Hypothalamus (tissue), 51 donors: ENCODE measurements around the gene OTOF.

Experiments used
- DNase-seq, 51 donors: peaks; one replicate each; lab custom pipeline; 2025; lab: John Stamatoyannopoulos, UW

The OTOF gene

DNA sequence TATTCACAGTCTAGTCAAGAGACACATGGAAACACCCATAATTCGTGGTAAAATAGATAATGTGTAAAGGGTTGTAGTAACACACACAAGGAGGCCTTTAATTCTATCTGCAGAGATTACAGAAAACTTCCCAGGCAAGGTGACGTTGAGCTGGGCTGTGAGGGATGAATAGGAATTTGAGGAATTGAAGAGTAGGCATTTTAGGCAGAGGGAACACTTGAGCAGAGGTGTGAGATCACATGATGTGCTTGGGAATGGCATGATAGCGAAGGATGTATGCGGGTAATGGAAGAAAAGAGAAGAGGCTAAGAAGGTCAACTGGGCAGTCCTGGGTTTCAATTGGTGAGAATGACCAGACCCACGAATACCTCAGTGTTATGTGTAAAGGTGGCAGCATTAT, 56.0 kb downstream of the OTOF start:
- DNase-seq: no peak

DNA sequence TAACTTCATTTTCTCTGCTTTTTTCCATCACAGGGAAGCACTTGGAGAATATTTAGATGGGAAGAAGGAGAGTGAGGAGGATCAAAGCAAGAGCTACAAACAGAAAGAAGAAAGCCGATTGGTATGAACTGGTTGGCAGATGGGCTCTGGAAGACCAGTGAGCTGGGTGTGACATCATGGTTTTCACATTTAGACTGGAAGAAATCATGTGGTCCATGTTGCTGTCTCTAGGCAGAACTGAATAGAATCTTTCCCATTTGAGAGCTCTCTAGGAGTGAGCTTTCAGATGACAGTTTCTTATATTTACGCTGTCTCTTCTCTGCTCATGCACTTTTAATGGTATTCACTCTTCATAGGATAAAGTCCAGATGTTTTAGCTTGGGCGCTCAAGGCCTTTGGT, 63.6 kb downstream of the OTOF start:
- DNase-seq: no peak

DNA sequence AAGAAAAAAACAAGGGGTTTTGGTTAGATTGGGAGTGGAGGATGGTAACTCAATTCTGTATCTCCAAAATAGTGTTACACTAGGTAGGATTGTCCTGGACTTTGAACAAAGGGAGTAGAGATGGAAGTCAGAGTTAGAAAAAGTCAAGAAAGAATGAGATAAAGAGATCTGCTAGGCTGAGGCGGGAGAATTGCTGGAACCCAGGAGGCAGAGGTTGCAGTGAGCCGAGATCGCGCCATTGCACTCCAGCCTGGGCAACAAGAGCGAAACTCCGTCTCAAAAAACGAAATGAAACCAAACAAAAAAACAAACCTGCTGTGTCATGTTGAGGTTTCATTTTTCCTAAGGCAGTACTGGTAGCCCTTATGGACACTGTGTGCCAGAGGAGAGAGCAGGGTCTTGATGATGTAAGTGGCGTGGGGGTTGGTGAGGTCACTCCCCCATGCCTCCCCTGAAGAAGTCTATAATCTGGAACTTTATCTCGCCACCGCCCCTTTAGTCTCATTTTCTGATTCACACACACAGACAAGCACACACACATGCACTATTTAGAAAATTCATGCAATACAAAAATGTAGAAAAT, 65.7 kb downstream of the OTOF start:
- no peak for DNase-seq

DNA sequence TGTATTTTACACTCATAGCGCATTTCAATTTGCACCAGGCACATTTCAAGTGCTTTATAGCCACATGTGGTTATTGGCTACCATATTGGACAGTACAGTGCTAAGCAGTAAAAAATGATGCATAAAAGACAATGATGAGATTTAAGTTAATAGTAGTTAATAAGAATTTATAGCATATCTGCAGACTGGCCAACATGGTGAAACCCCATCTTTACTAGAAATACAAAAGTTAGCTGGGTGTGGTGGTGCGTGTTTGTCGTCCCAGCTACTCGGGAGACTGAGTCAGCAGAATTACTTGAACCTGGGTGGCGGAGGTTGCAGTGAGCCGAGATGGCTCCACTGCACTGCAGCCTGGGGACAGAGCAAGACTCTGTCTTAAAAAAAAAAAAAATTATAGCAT, 66.5 kb downstream of the OTOF start:
- DNase-seq: no peak

DNA sequence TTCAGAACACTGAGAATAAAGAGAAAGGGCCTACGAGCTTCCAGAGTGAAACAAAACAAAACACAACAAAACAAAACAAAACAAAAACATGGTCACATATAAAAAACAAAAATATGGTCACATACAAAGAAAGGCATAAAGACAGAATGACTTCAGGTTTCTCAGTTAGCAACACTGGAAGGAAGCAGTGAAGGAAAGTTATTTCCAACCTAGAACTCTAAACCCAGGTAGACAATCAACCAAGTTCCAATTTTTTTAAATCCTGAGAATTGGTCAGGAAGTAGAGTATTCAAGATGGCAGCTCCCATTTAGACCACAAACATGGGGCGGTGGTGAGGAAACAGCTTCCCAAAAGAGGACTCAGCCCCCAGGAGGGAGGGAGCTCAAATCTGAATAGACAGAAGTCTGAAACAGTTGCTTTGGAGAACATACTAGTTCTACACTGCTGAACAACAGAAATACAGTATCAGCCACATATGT, 67.1 kb downstream of the OTOF start:
- no peak for DNase-seq

DNA sequence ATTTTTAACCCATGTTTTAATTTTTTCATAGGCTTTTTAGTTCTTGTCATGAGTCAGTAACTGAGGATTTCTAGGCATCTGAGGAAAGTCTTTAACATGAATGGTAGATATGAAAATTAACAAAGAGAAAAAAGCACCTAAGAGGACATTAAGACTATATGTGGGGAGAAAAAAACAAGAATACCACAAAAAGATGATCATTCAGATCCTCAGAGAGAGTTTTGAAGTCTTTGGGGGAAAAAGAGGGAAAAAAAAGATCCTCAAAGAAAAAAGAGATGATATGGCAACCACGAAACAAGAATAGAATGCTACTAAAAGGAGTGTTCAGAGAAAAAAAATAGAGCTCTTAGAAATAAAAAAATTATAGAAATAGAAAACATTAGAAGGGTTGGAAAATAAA, 68.1 kb downstream of the OTOF start:
- no peak for DNase-seq

DNA sequence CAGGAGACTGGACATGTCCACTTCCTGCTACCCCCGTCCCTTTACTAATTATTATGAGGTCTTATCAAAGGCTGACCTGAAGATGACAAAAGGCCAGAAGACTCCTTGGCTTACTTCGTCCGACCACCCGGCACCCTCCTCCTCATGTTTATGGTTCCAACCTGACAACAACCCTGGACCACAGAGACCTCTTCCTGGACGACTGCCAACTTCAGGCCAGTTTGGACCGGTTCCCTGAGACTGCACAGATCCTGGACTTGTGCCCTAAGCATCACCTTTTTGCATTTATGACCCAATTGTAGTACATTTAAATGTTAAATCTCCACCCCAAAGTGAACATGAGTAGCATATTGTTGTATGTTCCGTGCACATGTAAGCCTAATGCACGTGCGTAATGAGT, 70.4 kb downstream of the OTOF start:
- DNase-seq: no peak
